DMS79 treated with DMSO at 0.1 percent for 48 hours (cell line): Measurements from ENCODE around the gene LIMS2.

Source experiments
- DNase-seq: peaks from one replicate; lab custom pipeline; 2025; lab: John Stamatoyannopoulos, UW

Gene LIMS2

GRCh38 chr2:127701193-127701650 lies 25.9 kb upstream of the LIMS2 start, which contains the start of gene SFT2D3:
Gene SFT2D3 (plus strand): TSS chr2:127701497. CDS start chr2:127701529, 32 bp downstream.
- DNase-seq = peak; percentile 90

GRCh38 chr2:127700527-127701192 lies 25.3 kb upstream of the LIMS2 start:
- peak; percentile 29 for DNase-seq

GRCh38 chr2:127698553-127699355 lies 23.4 kb upstream of the LIMS2 start:
- DNase-seq = no peak

GRCh38 chr2:127697482-127698180 lies 22.3 kb upstream of the LIMS2 start:
- DNase-seq = no peak

- peak; percentile 69 for DNase-seq
Measured at GRCh38 chr2:127695491-127696472, 20.5 kb upstream of the LIMS2 start.

GRCh38 chr2:127694986-127695385 lies 19.7 kb upstream of the LIMS2 start:
- no peak for DNase-seq

GRCh38 chr2:127690696-127691095 lies 15.4 kb upstream of the LIMS2 start:
- no peak for DNase-seq

- DNase-seq = no peak
Measured at GRCh38 chr2:127688405-127688804, 13.1 kb upstream of the LIMS2 start.

- DNase-seq = no peak
Measured at GRCh38 chr2:127685410-127686080, 10.2 kb upstream of the LIMS2 start.

- DNase-seq = no peak
Measured at GRCh38 chr2:127683757-127684156, 8.4 kb upstream of the LIMS2 start.

- DNase-seq = no peak
Measured at GRCh38 chr2:127683056-127683455, 7.7 kb upstream of the LIMS2 start.

GRCh38 chr2:127681976-127682857 lies 6.9 kb upstream of the LIMS2 start:
- DNase-seq = no peak

- peak; percentile 15 for DNase-seq
Measured at GRCh38 chr2:127681288-127681804, 6.0 kb upstream of the LIMS2 start.

GRCh38 chr2:127680706-127681287 lies 5.5 kb upstream of the LIMS2 start:
- no peak for DNase-seq

GRCh38 chr2:127679680-127680361 lies 4.5 kb upstream of the LIMS2 start:
- no peak for DNase-seq

GRCh38 chr2:127678991-127679390 lies 3.7 kb upstream of the LIMS2 start:
- no peak for DNase-seq

GRCh38 chr2:127678531-127678930 lies 3.2 kb upstream of the LIMS2 start:
- DNase-seq = no peak

- DNase-seq = peak; percentile 13
Measured at GRCh38 chr2:127676906-127677305, 1.6 kb upstream of the LIMS2 start.
